Measurements from ENCODE around the gene SCGB1C1. TPM values are rescaled to one million over a fixed set of nuclear protein-coding genes. Genes with fewer than 3 reads are reported as not detected.

The SCGB1C1 gene
- total and polyA plus RNA-seq, 2 of the 8 experiments (the other 6 are each of a cell fraction or from before 2014, with no cell fraction given), result not detected

DNA sequence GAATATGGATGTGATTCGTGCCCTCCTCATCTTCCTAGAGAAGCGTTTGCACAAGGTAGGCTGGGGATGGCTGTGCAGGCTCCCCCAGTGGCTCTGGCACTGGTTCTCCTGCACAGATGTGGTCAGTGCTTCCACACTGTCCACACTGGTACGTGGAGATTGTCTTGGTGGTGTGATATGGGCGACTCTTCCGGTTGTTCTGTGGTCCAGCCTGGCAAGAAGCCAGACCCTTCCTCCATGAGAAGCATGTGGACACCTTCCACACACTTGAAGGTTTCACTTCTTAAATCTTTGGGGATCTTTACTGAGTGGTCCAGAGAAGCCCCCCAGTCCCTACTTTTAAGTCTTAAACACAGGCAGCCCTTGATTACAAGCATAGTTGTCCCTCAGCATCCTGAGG lies 18.4 kb downstream of the SCGB1C1 start:
- Histone ChIP-seq H3K4me3 (ENCODE audit: extremely low read depth in 1 of 4, insufficient read depth in 2 of 4, low read depth in 3 of 4, low read length in 4 of 4) (no peak overlapping the region), H3K79me1 (ENCODE audit: low read depth, low read length) (peaks cover 6% of the 10 kb centered on the region), H4K5ac (ENCODE audit: insufficient read length, low read depth, low read length) (no peak overlapping the region), H3K4ac (replicated peaks; ENCODE audit: insufficient read length, low read depth, low read length) (no peak overlapping the region), H2AFZ (ENCODE audit: low read length) (no peak overlapping the region), H4K91ac (replicated peaks; ENCODE audit: insufficient read length, low read length) (no peak overlapping the region), H3K23ac (ENCODE audit: insufficient read length) (no peak overlapping the region), H4K20me1 (replicated peaks in 1 of 2; ENCODE audit: control insufficient read depth in 1 of 2, insufficient read depth in 2 of 2, low read length in 2 of 2) (peaks cover 0 to 11% of the 10 kb centered on the region in 2 experiments), H3K27ac (ENCODE audit: low read depth, low read length) (no peak overlapping the region), H2BK120ac (replicated peaks; ENCODE audit: low read depth, low read length) (no peak overlapping the region), H3K56ac (replicated peaks; ENCODE audit: insufficient read length, low read depth, low read length) (no peak overlapping the region), H3K9ac (replicated peaks in 1 of 4; ENCODE audit: extremely low read depth in 1 of 4, low read depth in 3 of 4, low read length in 3 of 4) (no peak overlapping the region), H3K36me3 (ENCODE audit: control insufficient read depth in 2 of 4, insufficient read depth in 4 of 4, low read length in 3 of 4) (peaks cover 32 to 57% (median 41%) of the 10 kb centered on the region in 4 experiments), H3K23me2 (ENCODE audit: low read depth, low read length) (peaks cover 22% of the 10 kb centered on the region), H3K4me2 (ENCODE audit: insufficient read depth in 1 of 2, low read depth in 2 of 2, low read length in 2 of 2) (no peak overlapping the region), H2BK20ac (ENCODE audit: low read length) (no peak overlapping the region), H3K14ac (ENCODE audit: insufficient read length) (no peak overlapping the region), H3K27me3 (replicated peaks in 1 of 4; ENCODE audit: control insufficient read depth in 3 of 4, extremely low read depth in 1 of 4, insufficient read depth in 3 of 4, low read length in 3 of 4) (no peaks in the 10 kb centered on the region), H3K79me2 (ENCODE audit: control insufficient read depth in 1 of 2, insufficient read depth in 2 of 2, low read length in 2 of 2) (peaks cover 0 to 25% of the 10 kb centered on the region in 2 experiments; a peak in 2 of 4 replicates), H2BK12ac (ENCODE audit: low read depth, low read length) (no peak overlapping the region), H3K4me1 (replicated peaks in 1 of 4; ENCODE audit: control insufficient read depth in 3 of 4, insufficient read depth in 4 of 4, low read length in 3 of 4) (peaks cover 0 to 21% (median 7%) of the 10 kb centered on the region in 4 experiments; a peak in 5 of 7 replicates), H2BK15ac (ENCODE audit: low read length) (no peak overlapping the region), H3K9me3 (ENCODE audit: insufficient read depth in 2 of 2, low read depth in 1 of 2, low read length in 1 of 2) (no peaks in the 10 kb centered on the region), H3K18ac (ENCODE audit: extremely low read depth, low read length) (no peak overlapping the region), H4K8ac (ENCODE audit: extremely low read depth, insufficient read depth, low read length) (no peak overlapping the region), H2AK5ac (ENCODE audit: low read depth, low read length) (no peak overlapping the region), H2BK5ac (ENCODE audit: low read depth, low read length) (no peak overlapping the region)
- ChIA-PET CTCF (ENCODE audit: partially characterized antibody) (interaction anchor here (0.9 to 2.4 kb wide), 4 partner anchors 19 to 152 kb away, joined by 3 to 11 read pairs (median 6); no protein-coding TSS in a partner anchor), POLR2A (ENCODE audit: partially characterized antibody) (interaction anchor here (8.7 kb wide), 1 partner anchor 20 kb away, joined by 99 read pairs; the partner anchor contains the start of gene SIRT3)
- DNase-seq (ENCODE audit: low read depth in 1 of 2, low spot score in 2 of 2) (no peak), FAIRE-seq (no peak)
- WGBS, 2 experiments (ENCODE audit: extremely low coverage in 1 of 2, insufficient coverage in 1 of 2, insufficient read length in 1 of 2, insufficient replicate concordance in 2 of 2, low coverage in 1 of 2, low lambda C conversion rate in 2 of 2, missing lambda C conversion rate in 1 of 2), result 91% methylated on average over 5 of the region's 5 CpGs; no CpG with 5 or more reads in 1 of the 2 experiments
- no peak for TF ChIP-seq SP2 (IDR thresholded peaks at IDR 0.05; ENCODE audit: low read length)

Data from H1 (cell line).